Measurements from ENCODE around the gene SMYD3.
"Not testable (repeated sequence)": the region's sequence is repeated elsewhere in the genome, so short reads cannot be mapped to it uniquely, and the experiment has no call there.

The SMYD3 gene

GRCh38 chr1:245742896-245743295 lies 764.2 kb downstream of the SMYD3 start:
- DNase-seq (ENCODE audit: low spot score): peak; percentile 10

- not testable (repeated sequence) for DNase-seq (ENCODE audit: low spot score)
Measured at GRCh38 chr1:245740336-245740735, 766.7 kb downstream of the SMYD3 start.

GRCh38 chr1:245730801-245731200 lies 776.3 kb downstream of the SMYD3 start:
- DNase-seq (ENCODE audit: low spot score): no peak

GRCh38 chr1:245728035-245728434 lies 779.0 kb downstream of the SMYD3 start:
- DNase-seq (ENCODE audit: low spot score): not testable (repeated sequence)

GRCh38 chr1:245721488-245721887 lies 785.6 kb downstream of the SMYD3 start:
- no peak for DNase-seq (ENCODE audit: low spot score)

GRCh38 chr1:245718951-245719350 lies 788.1 kb downstream of the SMYD3 start:
- no peak for DNase-seq (ENCODE audit: low spot score)

GRCh38 chr1:245718123-245718522 lies 789.0 kb downstream of the SMYD3 start:
- DNase-seq (ENCODE audit: low spot score): no peak

- DNase-seq (ENCODE audit: low spot score): no peak
Measured at GRCh38 chr1:245717611-245718010, 789.5 kb downstream of the SMYD3 start.

- DNase-seq (ENCODE audit: low spot score): no peak
Measured at GRCh38 chr1:245716561-245716960, 790.5 kb downstream of the SMYD3 start.

- no peak for DNase-seq (ENCODE audit: low spot score)
Measured at GRCh38 chr1:245715970-245716369, 791.1 kb downstream of the SMYD3 start.

GRCh38 chr1:245715291-245715701 lies 791.8 kb downstream of the SMYD3 start:
- no peak for DNase-seq (ENCODE audit: low spot score)

- DNase-seq (ENCODE audit: low spot score): not testable (repeated sequence)
Measured at GRCh38 chr1:245714027-245714426, 793.1 kb downstream of the SMYD3 start.

GRCh38 chr1:245710961-245711903 lies 795.8 kb downstream of the SMYD3 start:
- no peak for DNase-seq (ENCODE audit: low spot score)

GRCh38 chr1:245707941-245708340 lies 799.1 kb downstream of the SMYD3 start:
- DNase-seq (ENCODE audit: low spot score): no peak

- DNase-seq (ENCODE audit: low spot score): no peak
Measured at GRCh38 chr1:245704765-245705164, 802.3 kb downstream of the SMYD3 start.

- DNase-seq (ENCODE audit: low spot score): no peak
Measured at GRCh38 chr1:245704341-245704740, 802.7 kb downstream of the SMYD3 start.

- no peak for DNase-seq (ENCODE audit: low spot score)
Measured at GRCh38 chr1:245702346-245702745, 804.7 kb downstream of the SMYD3 start.

- no peak for DNase-seq (ENCODE audit: low spot score)
Measured at GRCh38 chr1:245701631-245702030, 805.4 kb downstream of the SMYD3 start.

- no peak for DNase-seq (ENCODE audit: low spot score)
Measured at GRCh38 chr1:245700631-245701030, 806.4 kb downstream of the SMYD3 start.

Measured in SK-N-DZ (cell line).